Measurements from ENCODE around the gene NUDT9.

DNA sequence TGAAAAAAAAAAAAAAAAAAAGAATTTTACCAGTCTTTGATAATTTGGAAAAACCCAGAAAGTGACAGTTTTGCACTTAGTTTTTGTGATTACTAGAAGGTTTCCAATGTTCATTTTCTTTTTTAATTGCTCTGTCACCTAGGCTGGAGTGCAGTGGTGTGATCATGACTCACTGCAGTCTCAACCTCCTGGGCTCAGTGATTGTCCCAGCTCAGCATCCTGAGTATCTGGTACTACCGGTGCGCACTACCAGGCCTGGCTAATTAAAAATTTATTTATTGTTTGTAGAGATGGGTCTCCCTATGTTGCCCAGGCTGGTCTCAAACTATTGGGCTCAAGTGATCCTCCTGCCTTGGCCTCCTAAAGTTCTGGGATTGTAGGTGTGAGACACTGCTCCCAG lies 3.3 kb downstream of the NUDT9 start:
- TF ChIP-seq, protein P1, sequence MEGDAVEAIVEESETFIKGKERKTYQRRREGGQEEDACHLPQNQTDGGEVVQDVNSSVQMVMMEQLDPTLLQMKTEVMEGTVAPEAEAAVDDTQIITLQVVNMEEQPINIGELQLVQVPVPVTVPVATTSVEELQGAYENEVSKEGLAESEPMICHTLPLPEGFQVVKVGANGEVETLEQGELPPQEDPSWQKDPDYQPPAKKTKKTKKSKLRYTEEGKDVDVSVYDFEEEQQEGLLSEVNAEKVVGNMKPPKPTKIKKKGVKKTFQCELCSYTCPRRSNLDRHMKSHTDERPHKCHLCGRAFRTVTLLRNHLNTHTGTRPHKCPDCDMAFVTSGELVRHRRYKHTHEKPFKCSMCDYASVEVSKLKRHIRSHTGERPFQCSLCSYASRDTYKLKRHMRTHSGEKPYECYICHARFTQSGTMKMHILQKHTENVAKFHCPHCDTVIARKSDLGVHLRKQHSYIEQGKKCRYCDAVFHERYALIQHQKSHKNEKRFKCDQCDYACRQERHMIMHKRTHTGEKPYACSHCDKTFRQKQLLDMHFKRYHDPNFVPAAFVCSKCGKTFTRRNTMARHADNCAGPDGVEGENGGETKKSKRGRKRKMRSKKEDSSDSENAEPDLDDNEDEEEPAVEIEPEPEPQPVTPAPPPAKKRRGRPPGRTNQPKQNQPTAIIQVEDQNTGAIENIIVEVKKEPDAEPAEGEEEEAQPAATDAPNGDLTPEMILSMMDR (IDR thresholded peaks at IDR 0.05) = no peak
- TF ChIP-seq POLR2A (IDR thresholded peaks at IDR 0.05) = no peak

Data from thyroid gland (tissue), 4 donors.